ENCODE results near the gene SIN3A. TPM values are rescaled to one million over a fixed set of nuclear protein-coding genes. Genes with fewer than 3 reads are reported as not detected.

Gene SIN3A
- total and polyA plus RNA-seq, 9 of the 15 experiments (the other 6 are each of a cell fraction or from before 2014, with no cell fraction given): 11.1 to 70.3 (median 25.3) TPM

DNA sequence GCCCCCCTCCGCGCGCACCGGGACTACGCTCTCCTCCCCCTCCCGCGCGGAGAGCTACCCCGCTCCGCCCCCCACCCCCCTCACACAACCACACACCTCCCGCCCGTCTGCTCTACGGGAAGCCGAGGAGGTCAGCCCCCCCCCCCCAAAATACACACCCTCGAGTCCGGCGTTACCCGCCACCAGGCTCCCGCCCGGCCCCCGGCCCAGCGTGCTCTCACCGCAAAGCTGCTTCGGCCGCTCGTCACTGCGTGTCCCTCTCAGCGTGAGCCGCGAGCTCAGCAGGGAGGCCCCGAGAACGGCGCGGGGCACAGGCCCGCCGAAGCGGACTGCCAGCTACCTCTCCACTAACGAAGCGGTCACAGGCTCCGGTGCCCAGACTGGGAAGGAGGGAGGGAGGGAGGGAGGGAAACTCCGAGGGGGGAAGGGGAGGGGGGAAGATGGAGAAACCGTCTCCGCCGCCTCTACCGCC lies 252 bp downstream of the SIN3A start:
- no peaks in the 10 kb centered on the region for H3K27me3 ChIP-seq (ENCODE audit: control insufficient read depth in 2 of 2, insufficient read depth in 2 of 2, low read length in 2 of 2)
- H3K9ac ChIP-seq (ENCODE audit: insufficient read depth in 1 of 2, low read depth in 2 of 2, low read length in 2 of 2): peak overlapping the region; percentile 63 to 95; a peak in 3 of 4 replicates
- peaks cover 68% of the 10 kb centered on the region for H3K79me2 ChIP-seq (ENCODE audit: control insufficient read depth, insufficient read depth, low read length)
- DNase-seq (ENCODE audit: extremely low read depth in 1 of 4, low spot score in 3 of 4): no peak
- POLR2A ChIA-PET: interaction anchor here (0.6 to 2.1 kb wide), 16 partner anchors 10 to 1994 kb away, joined by 3 to 7 read pairs (median 4); partner anchors contain the start of genes IMP3, PTPN9 and SNUPN
- CTCF ChIA-PET (ENCODE audit: low intra/inter-chr PET ratio): no interaction called here
- H3K4me1 ChIP-seq (replicated peaks in 1 of 2; ENCODE audit: control insufficient read depth in 2 of 2, insufficient read depth in 2 of 2, low read length in 2 of 2): peaks cover 8 to 36% of the 10 kb centered on the region in 2 experiments
- no peak for ATAC-seq
- H3K9me3 ChIP-seq (replicated peaks; ENCODE audit: control insufficient read depth, insufficient read depth, low read depth, low read length): no peaks in the 10 kb centered on the region
- H3K36me3 ChIP-seq (ENCODE audit: control insufficient read depth, insufficient read depth, low read length): peaks cover 10% of the 10 kb centered on the region; the same call in 2 of the 3 replicates
- peak overlapping the region; percentile 66 for H2AFZ ChIP-seq (ENCODE audit: low read depth, low read length)
- peak overlapping the region; percentile 79; the same call in 1 of the 2 replicates for H3K4me2 ChIP-seq (ENCODE audit: insufficient read depth, low read length)
- BruUV-seq (replicated peaks): no TSS peak
- intact Hi-C loops (cut with micrococcal nuclease): loop anchor here (2.0 to 5.0 kb wide), 2 partner anchors 126 to 190 kb away; partner anchors contain the start of genes IMP3 and PTPN9
- 2% methylated on average over 19 of the region's 45 CpGs for WGBS (ENCODE audit: insufficient coverage, low coverage, missing lambda C conversion rate)
- H4K20me1 ChIP-seq (replicated peaks; ENCODE audit: control insufficient read depth, insufficient read depth, low read length): peaks cover 14% of the 10 kb centered on the region
- no peak for FAIRE-seq
- H3K4me3 ChIP-seq: peak overlapping the region; percentile 86
- H3K27ac ChIP-seq (ENCODE audit: extremely low read depth, low read depth, low read length): peak overlapping the region; percentile 92
- in situ Hi-C loops (cut with MboI): no loop called here
- peaks cover 7% of the 10 kb centered on the region for H3K9me1 ChIP-seq (ENCODE audit: control insufficient read depth, insufficient read depth, low read length)
- TF ChIP-seq WHSC1 (IDR thresholded peaks at IDR 0.05; ENCODE audit: low read length) (no peak), POLR2G (IDR thresholded peaks at IDR 0.05; ENCODE audit: low read depth, low read length) (peak; percentile 64), RBBP5 (IDR thresholded peaks at IDR 0.05; ENCODE audit: borderline replicate concordance, insufficient read depth, low read length, poor library complexity, severe bottlenecking) (peak; percentile 44), SAP30 (IDR thresholded peaks at IDR 0.05; ENCODE audit: borderline replicate concordance, insufficient read depth, low read depth, low read length, poor library complexity, severe bottlenecking) (peak; percentile 50), ZNF263 (CRISPR knock-in tag; IDR thresholded peaks at IDR 0.05; ENCODE audit: borderline replicate concordance) (no peak), SMARCC2 (IDR thresholded peaks at IDR 0.05; ENCODE audit: low read depth) (no peak), TBL1XR1 (IDR thresholded peaks at IDR 0.05; ENCODE audit: low read length in 2 of 2) (0 out of 4 replicates have a peak, but pooled peaks of 1 of the 2 experiments have one; percentile 5), SUPT5H (IDR thresholded peaks at IDR 0.05) (0 out of 2 replicates have a peak, but pooled peaks have one; percentile 9), GTF2B (IDR thresholded peaks at IDR 0.05; ENCODE audit: extremely low read depth, insufficient read length) (no peak), VEZF1 (CRISPR knock-in tag; IDR thresholded peaks at IDR 0.05) (peak; percentile 83), PHF8 (IDR thresholded peaks at IDR 0.05; ENCODE audit: borderline replicate concordance, low read length) (peak; percentile 61; the same call in 1 of the 2 replicates), BRD9 (IDR thresholded peaks at IDR 0.05; ENCODE audit: low read depth, partially characterized antibody) (no peak), NKRF (IDR thresholded peaks at IDR 0.05; ENCODE audit: borderline replicate concordance) (peak; percentile 60; the same call in 1 of the 2 replicates)
- TF ChIP-seq, protein P1, sequence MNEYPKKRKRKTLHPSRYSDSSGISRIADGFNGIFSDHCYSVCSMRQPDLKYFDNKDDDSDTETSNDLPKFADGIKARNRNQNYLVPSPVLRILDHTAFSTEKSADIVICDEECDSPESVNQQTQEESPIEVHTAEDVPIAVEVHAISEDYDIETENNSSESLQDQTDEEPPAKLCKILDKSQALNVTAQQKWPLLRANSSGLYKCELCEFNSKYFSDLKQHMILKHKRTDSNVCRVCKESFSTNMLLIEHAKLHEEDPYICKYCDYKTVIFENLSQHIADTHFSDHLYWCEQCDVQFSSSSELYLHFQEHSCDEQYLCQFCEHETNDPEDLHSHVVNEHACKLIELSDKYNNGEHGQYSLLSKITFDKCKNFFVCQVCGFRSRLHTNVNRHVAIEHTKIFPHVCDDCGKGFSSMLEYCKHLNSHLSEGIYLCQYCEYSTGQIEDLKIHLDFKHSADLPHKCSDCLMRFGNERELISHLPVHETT (CRISPR knock-in tag; conservative IDR thresholded peaks at IDR 0.05 in 1 of 2, IDR thresholded peaks at IDR 0.05 in 1 of 2): peak in 1 of 2 experiments; percentile 93; a peak in 2 of 4 replicates

Data from K562 (cell line).